SIG-M5 (cell line): ENCODE results near the gene PSMD6.

Source experiments
- DNase-seq: peaks from one replicate; lab custom pipeline; 2025; lab: John Stamatoyannopoulos, UW

The PSMD6 gene

DNA sequence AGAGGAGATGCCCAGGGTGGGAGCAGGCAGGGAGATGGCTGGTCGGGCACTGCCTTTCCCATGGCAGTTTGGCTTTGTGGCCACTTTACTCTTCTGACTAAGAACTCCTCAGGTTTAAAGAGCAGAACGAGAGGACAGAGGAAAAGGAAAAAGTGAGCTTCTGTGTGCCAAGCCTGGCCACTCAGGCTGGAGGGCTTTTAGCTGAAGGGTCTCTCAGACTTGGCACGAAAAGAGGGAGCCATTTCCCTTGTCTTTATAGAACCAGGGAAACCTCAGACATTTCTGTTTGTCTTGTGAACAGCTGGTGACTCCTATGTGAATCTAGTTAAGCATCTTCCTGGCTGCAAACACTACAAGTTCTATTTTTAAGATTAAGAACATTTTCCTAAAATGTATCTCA, 23.3 kb upstream of the PSMD6 start:
- DNase-seq: no peak

DNA sequence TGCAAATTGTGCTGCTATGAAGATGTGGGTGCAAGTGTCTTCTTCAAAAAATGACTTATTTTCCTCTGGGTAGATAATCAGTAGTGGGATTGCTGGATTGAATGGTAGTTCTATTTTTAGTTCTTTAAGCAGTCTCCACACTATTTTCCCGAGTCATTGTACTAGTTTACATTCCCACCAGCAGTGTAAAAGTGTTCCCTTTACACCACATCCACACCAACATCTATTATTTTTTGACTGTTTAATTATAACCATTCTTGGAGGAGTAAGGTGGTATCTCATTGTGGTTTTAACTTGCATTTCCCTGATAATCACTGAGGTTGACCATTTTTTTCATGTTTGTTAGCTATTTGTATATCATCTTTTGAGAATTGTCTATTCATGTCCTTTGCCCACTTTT, 19.7 kb upstream of the PSMD6 start:
- DNase-seq: no peak

DNA sequence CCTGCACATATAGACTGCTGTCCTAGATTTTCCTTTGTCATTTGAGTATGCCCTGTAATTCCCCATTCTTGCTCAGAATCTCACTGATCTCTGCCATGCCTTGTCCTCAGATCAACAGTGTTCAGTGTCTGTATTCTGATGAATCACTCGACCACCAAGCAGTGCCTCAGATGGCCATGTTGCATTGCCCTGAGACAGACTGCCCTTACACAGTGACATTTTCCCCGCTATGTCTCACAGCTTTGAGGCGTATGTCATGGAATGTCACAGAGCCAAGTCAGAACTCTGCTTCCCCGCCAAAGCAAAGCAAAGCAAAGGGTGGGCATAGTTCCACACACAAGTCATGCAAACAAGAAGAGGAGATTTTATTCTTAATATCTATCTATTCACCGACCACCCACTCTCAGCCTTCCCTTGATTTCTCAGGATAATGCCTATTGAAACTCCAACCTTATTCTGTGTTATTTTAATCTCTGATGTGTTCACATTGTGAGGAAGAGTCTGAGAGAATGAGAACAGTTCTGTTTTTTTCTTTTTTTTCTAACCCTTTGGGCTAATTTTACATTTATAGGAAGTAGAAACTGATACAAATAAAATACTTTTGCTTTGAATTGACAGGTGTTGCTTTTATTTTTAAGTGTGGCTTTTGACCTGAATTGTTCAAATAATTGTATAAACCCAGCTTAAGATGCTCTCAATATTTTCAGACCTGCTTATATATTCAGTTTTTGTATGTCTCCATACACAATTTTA, 16.9 kb upstream of the PSMD6 start:
- DNase-seq: no peak

DNA sequence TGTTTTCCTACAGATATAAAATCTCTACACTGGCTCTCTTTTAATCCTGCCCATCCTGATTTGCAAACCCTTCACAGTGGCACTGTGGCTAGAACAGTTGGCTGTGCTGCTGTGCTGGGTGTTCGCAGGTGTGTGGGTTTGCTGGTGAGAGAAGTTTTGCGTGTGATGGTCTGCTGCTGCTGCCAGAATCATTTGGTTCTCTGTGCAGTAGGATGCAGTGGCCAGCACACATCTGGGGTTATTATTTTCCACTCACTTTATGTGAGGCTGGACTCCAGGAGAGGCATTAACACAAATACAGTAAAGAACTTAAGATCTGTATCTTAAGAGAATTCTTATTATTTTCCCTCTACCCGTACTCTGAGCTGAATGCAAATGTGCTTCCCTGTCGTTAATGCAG, 16.0 kb upstream of the PSMD6 start:
- DNase-seq: no peak

DNA sequence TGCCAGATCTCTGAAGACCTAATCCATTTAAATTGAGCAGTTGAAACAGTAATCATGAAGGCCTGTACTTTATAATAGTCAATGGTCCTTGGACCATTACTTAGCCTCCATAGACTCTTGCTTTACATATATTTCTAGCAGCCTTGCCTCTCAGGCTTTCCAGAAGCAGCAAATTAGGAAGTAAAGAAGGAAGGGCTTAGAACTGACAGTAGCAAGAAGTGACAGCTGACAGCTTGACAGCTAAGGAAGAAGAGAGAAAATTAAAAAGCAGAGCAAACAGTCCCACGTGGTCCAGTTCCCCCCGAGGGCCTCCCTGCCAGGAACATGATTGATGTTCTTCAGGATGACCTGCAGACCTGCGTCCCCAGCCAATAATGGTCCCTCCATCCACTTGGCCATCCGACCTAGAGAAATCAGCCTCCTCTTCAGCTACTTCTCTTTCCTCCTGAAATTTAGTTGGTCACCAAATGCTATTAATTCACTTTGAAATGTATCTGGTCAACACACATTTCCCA, 15.0 kb upstream of the PSMD6 start:
- DNase-seq: no peak

DNA sequence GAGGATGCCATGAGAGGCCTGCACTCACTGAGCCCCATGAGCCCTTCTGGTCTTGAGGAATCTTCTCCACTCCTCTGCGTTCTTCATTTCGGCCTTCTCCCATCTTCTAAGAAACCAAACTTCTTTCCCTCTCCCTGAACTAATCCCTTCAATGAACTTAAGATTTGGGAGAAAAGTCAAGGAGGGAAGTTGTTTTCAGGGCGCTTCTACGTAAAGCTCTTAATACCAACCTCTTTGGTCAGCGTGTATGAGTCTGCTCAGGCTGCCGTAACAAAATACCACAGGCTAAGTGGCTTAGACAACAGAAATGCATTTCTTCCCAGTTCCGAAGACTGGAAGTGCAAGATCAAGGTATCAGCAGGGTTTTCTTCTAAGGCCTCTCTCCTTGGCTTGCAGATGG, 13.8 kb upstream of the PSMD6 start:
- no peak for DNase-seq

DNA sequence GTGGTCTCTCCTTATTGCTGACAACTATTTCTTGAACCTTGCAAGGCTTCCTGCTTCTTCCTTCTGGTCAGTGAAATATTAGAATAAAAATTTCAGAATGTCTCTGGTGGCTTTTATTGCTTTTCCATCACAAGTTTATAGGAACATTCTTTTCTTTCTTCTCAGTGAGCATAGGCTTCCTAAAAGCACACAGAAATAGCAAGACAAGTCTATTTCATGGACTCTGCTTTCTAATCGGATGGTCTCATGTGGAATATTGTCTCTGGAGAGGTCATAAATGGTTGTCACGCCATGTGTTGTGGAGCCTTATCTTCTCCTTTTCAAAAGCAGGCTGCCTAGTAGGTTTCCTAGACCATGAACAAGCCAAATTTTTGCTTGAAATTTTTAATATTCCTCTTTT, 9.8 kb upstream of the PSMD6 start:
- no peak for DNase-seq

DNA sequence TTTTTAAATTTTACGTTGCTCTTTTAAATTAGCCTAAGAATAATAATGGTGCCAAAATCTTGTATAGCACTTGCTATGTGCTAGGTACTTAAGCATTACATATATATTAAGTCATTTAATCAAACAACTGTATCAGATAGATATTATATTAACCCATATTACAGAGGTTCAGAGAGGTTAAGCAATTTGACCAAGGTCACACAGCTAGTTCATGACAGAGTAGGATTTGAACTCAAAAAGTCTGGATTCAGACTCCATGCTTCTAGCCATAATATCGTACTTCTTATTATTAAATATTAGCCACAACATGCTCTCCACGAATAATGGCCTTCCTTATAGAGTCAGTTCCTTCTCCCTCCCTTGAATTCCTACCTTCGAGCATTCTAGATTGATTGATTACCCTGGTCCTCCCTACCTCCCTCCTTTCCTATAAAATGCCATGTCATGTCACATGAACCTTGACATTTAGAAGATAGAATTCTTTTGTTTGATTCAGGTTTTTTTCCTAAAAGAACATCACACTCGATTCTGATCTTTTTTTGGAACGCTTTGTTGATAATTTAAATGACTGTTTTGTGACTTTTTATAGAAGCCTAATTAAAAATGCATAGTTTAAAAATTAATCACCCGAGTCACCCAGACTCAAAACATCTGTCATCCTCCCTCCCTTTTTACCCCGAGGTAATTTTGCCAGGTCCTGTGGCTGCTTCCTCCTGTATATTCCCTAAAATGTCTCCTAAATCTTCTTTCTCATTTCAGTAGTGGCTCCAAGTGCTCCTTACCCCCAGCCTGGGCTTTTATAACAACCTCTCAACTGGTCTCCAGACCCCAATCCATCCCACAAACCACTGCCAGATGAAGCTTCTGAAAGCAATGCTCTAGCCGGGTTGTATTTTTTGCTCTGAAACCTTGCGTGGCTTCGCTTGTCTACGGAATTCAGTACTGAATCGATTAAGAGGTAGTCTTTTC, 8.5 kb upstream of the PSMD6 start:
- DNase-seq: no peak

DNA sequence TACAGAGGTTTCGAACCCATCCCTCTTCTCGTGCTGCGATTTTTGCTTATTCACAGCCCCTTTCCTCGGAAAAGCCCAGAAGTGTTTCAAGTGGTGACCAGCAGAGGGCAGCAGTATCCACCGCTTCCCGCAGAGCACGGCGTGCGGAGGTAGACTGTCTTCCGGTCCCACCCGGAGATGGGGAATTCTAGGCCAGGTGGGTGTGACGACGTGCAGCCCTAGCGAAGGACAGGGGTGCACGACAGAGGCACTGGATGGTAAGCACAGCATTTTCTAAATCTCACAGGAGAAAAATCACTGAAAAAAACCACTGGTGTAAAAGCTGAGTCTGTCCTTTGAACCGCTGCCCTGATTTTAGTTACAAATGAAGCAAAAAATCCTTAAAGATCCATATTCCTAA, 7.4 kb upstream of the PSMD6 start:
- no peak for DNase-seq

DNA sequence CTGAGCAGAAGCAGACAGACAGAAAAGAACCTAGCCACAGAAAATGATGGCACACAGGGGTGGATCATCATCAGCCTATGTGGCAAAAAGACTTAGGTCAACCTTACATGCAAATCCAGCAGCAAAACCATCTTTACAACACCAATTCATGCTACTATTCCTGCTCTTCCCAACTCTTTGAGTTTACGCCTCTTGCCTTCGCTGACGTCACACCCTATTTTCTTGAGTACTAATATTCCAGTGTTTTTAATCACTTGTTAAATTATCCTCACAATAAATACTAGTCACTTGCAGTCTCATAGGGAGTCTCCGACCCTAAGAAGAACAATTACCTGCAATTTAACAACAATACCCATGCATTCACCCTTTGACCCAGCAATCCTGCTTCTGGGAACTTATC, 6.0 kb upstream of the PSMD6 start:
- no peak for DNase-seq

DNA sequence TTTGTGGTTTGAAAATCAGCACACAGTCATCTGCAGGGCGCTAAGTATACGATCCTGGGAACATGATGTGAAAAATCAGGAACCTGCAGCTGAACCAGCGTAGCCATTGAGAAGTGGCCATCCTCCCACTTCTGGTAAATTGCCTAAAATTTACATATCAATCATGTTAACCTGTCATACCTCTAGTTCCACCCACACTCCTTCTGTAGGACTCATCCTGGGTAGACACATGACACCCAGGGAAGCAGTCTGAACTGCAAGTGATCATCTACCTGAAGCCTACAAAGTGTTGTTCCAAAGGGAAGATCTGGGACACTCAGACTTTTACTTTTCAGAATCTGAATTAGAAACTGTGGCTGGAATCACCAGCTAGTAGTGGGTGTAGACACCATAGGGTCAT, 5.5 kb upstream of the PSMD6 start:
- no peak for DNase-seq

DNA sequence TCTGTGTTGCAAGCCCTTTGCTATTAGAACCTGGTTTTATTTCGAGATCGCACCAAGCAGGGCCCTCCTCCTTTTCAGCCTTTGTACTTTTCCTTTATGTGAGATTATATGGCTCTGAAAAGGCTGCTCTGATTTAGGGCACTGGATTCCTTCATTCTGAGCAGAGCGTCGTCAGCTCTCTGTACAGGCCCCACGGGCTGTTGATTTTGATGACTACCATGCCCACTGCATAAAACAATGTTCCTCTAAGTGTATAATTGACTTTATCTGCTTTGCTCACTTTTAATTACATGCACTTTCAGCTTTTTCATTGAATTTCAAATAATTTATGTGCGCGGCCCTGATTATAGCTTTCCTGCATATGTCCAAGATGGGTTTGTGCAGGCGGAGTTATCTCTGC, 4.4 kb upstream of the PSMD6 start:
- DNase-seq: no peak

DNA sequence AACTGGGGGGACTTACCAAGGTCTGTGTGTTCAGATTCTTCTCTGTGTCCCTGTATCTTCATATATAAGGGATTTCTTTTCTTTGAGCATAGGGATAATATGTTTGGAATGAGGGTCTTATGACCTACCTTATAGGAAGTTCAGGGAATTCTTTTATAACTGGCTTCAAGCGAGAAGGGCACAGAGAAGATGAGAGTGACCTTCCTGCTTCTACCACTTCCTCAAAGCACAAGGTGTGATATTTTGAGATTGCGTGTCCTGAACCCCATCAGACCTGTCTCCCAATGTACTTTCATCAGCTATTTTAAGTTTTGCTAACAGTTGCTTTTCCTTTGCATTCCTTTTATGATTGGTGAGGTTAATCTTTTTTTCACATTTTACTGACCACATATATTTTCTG, 3.1 kb upstream of the PSMD6 start:
- DNase-seq: no peak

DNA sequence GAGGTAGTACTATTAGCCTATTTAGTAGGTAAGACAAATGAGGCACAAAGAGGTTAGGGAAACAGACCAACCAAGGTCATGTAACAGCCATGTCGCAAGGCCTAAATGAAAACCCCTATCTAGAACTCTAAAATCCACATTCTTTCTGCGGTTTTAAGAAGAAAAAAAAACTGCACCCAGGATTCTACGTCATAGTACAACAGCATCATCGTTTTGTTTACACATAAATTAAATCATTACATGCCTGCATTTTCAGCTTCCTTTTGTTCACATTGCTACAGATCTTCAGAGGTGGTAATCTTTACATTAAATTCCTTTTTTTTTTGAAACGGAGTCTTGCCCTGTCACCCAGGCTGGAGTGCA, 548 bp upstream of the PSMD6 start:
- no peak for DNase-seq

DNA sequence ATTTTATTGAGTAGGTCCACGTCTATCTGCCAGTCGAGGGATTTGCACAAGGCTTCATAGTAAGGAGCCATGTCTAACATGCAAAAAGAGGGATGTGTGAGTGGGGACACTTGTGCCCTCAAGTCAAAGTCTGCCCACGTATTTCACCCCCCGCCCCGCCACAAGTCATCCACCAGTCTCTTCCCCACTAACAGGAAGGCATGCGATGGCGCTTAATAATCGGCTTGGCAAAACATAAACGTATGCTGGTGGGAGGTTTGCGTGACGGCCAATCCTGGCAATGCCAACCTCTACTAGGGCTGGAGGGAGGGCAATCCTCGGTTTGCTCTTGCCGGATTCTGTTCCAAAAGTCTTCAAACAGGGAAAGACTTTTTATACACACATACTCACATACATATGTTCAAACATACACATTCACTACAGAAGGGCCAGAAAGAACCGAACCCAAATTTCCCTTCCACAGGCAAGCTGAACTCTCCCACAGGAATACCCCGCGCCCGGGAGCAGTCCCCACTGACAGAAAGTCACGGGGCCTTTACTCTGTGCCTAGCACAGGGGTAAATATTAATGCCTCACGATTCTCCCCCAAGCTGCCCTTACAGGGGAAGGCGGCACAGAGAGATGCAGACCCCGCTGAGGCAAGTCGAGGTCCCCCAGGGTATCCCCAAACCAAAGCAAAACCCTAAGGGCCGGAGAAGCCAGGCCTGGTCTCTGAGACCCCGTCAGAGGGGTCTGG, 675 bp downstream of the PSMD6 start:
- no peak for DNase-seq

DNA sequence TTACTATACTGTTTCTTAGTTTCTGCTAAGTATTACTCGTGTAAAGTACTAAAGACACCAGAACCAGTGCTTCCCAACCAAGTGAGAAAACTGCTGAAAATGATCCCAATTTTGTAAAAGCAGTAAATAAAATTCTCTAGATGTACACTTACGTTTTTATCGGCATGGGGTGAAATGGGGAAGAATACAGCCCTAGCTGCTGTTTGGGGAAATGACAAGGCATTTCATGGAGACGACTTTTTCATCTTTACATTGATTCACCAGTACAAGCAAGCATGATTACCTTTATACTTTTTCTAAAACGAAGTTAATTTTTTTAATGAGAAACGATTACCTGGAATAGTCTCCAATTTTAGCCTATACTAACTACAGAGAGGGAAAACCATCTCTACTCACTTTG, 1.4 kb downstream of the PSMD6 start:
- no peak for DNase-seq

DNA sequence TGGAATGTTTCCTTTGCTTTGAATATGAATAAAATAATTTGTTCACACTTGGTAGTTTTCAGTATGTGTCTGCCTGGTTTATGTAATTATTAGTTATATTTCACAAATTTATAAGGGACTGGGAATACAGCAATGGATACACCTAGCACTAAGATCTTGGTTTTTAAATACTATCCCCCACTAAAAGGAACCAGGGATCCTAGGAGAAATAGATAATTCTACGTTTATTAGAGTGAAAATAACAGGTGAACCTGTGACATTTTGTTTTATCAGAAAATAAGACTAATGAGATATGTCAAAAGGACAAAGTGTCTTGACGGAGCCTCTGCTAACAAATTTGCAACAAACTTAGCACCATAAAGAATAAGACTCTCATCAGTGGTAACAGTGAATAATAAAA, 3.4 kb downstream of the PSMD6 start:
- no peak for DNase-seq

DNA sequence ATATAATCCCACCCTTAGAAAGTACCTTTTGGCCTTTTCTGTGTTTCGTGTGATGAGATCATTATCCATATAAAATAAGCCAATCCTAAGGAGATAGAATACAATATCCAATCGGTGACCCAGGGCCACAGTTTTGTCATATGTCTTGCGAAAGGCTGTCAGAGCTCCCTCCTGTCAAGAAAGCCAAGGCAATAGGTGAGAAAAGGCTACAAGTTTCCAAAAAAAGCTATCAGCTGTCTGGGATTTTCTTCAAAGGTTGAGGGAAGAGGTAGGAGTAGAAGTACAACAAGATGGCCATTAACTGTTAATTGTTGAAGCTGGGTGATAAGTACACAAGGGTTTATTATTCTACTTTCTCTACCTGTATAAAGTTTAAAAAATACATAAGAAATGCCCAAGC, 4.0 kb downstream of the PSMD6 start:
- DNase-seq: no peak

DNA sequence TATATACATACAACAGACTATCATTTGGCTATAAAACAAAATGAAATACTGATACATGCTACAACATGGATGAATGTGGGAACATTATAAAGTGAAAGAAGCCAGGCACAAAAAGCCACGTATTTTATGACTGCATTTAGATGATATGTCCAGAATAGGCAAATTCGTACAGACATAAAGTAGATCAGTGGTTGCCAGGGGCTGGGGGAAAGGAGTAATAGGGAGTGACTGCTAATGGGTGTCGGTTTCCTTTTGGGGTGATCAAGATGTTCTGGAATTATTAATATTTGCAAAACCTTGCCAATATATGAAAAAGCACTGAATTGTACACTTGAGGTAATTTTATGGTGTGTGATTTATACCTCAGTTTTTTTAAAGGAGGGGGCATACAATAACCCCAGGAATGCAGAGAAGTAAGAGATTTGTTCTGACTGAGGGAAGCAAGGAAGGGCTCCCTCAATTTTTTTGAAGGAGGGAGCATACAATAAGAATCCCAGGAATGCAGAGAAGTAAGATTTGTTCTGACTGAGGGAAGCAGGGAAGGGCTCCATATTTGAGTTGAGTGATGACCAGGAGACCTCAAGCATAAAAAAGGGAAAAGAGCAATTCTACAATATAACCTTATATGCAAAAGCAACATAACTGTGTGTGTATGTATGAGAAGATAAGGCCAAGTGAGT, 6.2 kb downstream of the PSMD6 start:
- no peak for DNase-seq

DNA sequence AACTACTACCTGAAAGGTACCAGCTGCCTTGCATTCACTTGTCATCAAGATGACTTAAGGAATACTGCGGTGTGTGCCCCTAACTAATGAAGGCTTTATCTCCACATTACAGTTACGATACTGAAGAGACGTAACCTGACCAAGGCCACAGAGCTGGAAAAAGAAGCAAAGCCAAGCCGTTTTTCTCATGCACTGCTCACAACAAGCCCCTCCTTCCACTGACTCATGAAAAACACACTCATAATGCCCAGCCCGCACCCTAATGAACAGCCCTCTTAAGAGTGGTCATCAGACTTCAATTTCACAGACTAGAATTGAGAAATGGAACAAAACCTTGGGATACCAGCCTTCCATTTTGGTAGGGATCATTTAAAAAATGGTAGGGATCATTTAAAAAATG, 11.6 kb downstream of the PSMD6 start:
- DNase-seq: no peak

DNA sequence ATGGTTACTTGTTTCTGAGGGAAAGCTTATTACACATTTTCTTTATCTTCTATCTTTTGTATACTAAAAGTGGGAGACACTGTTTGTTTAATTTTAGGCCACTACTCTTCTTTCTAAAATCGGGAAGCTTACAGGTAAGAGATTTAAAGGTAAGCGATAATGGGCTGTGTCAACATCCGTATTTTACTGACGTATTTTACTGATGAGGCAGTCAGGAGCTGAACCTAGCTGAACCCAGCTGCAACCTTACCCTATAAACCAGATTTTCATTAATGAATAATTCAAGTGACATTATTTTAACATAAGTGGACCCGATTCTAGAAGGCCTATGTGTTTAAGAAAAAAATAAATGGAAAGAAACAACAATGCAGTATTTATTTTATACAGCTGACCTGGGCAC, 13.1 kb downstream of the PSMD6 start:
- no peak for DNase-seq

DNA sequence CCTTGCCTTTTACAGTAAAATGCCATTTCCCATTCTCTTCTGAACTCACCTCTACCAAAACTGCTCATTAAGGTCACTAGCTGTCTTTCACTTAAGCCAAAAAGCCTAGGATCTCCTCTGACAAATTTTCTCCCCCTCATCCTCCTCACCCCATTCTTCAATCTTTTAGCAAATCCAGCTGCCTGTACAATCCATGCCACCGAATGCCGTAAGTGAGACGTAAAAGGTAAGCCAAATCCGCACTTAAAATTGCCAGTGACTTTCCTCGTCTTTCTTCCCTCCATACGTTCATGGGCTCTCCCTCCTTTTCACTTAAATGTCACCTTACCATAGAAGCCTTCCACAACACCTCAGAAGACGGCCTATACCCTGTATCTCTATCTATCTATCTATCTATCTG, 13.8 kb downstream of the PSMD6 start:
- DNase-seq: no peak
